HepG2 (cell line): ENCODE data around the gene CXXC5. TPM values are rescaled to one million over a fixed set of nuclear protein-coding genes. Genes with fewer than 3 reads are reported as not detected.

Source experiments
- AKNA ChIP-seq: sonication (generic); formaldehyde crosslinking; IDR thresholded peaks from 2 replicates; pipeline ENCODE4 v1.4.0; 2020; ENCODE audit warnings: missing genetic modification reagents, borderline replicate concordance
- ARID4A ChIP-seq: sonication (generic); formaldehyde crosslinking; IDR thresholded peaks from 2 replicates; pipeline ENCODE4 v1.5.0; 2020; ENCODE audit warnings: mild to moderate bottlenecking, missing genetic modification reagents, borderline replicate concordance
- ARNTL ChIP-seq: sonication (generic); formaldehyde crosslinking; IDR thresholded peaks from 2 replicates; pipeline ENCODE4 v1.4.0; 2020; ENCODE audit warnings: mild to moderate bottlenecking, missing genetic modification reagents
- IKZF5 ChIP-seq: IDR thresholded peaks from 2 replicates; pipeline ENCODE4 v1.6.1; 2018; ENCODE audit warnings: missing genetic modification reagents, mild to moderate bottlenecking, missing compliant biosample characterization
- PATZ1 ChIP-seq: sonication (generic); formaldehyde crosslinking; IDR thresholded peaks from 2 replicates; pipeline ENCODE4 v1.4.0; 2020; ENCODE audit warnings: missing genetic modification reagents
- RFX1 ChIP-seq: fragments of 450-650 bp; IDR thresholded peaks from 2 replicates; pipeline ENCODE4 v1.6.1; 2017
- SALL1 ChIP-seq: sonication (generic); formaldehyde crosslinking; IDR thresholded peaks from 2 replicates; pipeline ENCODE4 v1.8.0; 2022; ENCODE audit warnings: mild to moderate bottlenecking, missing genetic modification reagents
- SMC3 ChIP-seq: IDR thresholded peaks from 2 replicates; pipeline ENCODE4 v1.6.1; 2011; ENCODE audit warnings: low read length, improper control_type of control experiment
- ZFX ChIP-seq: sonication (generic); formaldehyde crosslinking; IDR thresholded peaks from 2 replicates; pipeline ENCODE4 v1.4.0; 2020; ENCODE audit warnings: mild to moderate bottlenecking, low read depth, missing genetic modification reagents, moderate library complexity
- ZMYM4 ChIP-seq: sonication (generic); formaldehyde crosslinking; IDR thresholded peaks from 2 replicates; pipeline ENCODE4 v1.8.1; 2023; ENCODE audit warnings: mild to moderate bottlenecking, missing genetic modification reagents
- ZNF101 ChIP-seq: sonication (generic); formaldehyde crosslinking; IDR thresholded peaks from 2 replicates; pipeline ENCODE4 v1.4.0; 2020; ENCODE audit warnings: mild to moderate bottlenecking, low read depth, missing genetic modification reagents, borderline replicate concordance
- ZNF24 ChIP-seq: fragments of 450-650 bp; IDR thresholded peaks from 2 replicates; pipeline ENCODE4 v1.6.1; 2017; ENCODE audit warnings: antibody characterized with exemption, mild to moderate bottlenecking
- ZNF253 ChIP-seq: sonication (generic); formaldehyde crosslinking; IDR thresholded peaks from 2 replicates; pipeline ENCODE4 v1.8.0; 2022; ENCODE audit warnings: mild to moderate bottlenecking, missing genetic modification reagents, borderline replicate concordance
- ZNF329 ChIP-seq: sonication (generic); formaldehyde crosslinking; IDR thresholded peaks from 2 replicates; pipeline ENCODE4 v1.9.0; 2021; ENCODE audit warnings: low read depth, mild to moderate bottlenecking, missing genetic modification reagents
- polyA plus RNA-seq, 8 experiments: library from polyadenylated mRNA; depleted of rRNA in 3 of 8; stranded (reverse) in 7 of 8; unstranded in 1 of 8; fragments of >200 nt; fragmentation: Illumina TruSeq in 4 of 8; extraction: Trizol in 4 of 8; gene quantifications; 2 replicates each; pipeline versions ENCODE4 v1.2.1 to v1.2.3, GENCODE V29; 2011 to 2016; ENCODE audit warnings: low read depth in 4 of 8, missing spikeins in 1 of 8, mixed read lengths in 1 of 8; ENCODE audit not compliant: insufficient read depth in 1 of 8
- total RNA-seq, 5 experiments: library from RNA; depleted of rRNA; stranded (reverse); fragments of >200 nt; fragmentation: Illumina TruSeq; extraction: Trizol; gene quantifications; 2 replicates each; pipeline ENCODE4 v1.2.3, GENCODE V29; 2016; ENCODE audit warnings: low read depth in 1 of 5

CXXC5 gene
- total and polyA plus RNA-seq, 2 of the 13 experiments (the other 11 are each of a cell fraction or from before 2014, with no cell fraction given), result 32.3 to 33.0 TPM

GRCh38 chr5:139642891-139643871 is 5.0 kb upstream of the CXXC5 start (continued):
- TF ChIP-seq ARID4A (CRISPR knock-in tag) (peak; percentile 77; the same call in 1 of the 2 replicates), RFX1 (no peak), PATZ1 (CRISPR knock-in tag) (peak; percentile 92), SALL1 (CRISPR knock-in tag) (peak; percentile 74; the same call in 1 of the 2 replicates), IKZF5 (CRISPR knock-in tag) (peak; percentile 66; the same call in 1 of the 2 replicates), ZNF24 (no peak), ARNTL (peak; percentile 81), SMC3 (no peak), ZNF329 (no peak), AKNA (no peak), ZNF101 (CRISPR knock-in tag) (0 out of 2 replicates have a peak, but pooled peaks have one; percentile 50), ZMYM4 (CRISPR knock-in tag) (peak; percentile 71), ZFX (CRISPR knock-in tag) (peak; percentile 87), ZNF253 (CRISPR knock-in tag) (no peak)
